Activated CD8-positive, alpha-beta memory T cell treated with anti-CD3 and anti-CD28 coated beads for 4 hours (primary cell): ENCODE results near the gene COBL.

Experiments
- DNase-seq, 2 donors: peaks; one replicate each; pipeline ENCODE4 v3.0.0-alpha.2; 2020; ENCODE audit warnings: low read depth in 2 of 2

Gene COBL

DNA sequence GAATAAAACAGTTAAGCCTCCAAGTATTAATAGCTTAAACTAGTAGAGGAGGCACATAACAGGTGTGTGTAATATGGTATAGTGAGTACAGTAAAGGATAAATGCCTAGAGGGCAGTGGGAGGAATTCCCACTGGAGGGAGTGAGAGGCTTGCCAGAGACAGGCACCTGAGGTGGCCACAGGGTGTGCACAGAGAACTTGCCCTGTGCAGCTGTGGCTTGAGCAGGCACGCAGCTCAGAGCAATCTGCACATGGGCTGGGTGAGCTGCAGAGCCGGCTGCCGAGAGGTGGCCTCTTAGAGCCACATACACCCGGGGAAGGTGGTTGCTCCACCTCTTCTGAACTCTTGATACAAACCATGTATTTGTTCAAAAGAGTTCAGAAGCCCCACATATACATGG, 237.1 kb downstream of the COBL start:
- DNase-seq: no peak

DNA sequence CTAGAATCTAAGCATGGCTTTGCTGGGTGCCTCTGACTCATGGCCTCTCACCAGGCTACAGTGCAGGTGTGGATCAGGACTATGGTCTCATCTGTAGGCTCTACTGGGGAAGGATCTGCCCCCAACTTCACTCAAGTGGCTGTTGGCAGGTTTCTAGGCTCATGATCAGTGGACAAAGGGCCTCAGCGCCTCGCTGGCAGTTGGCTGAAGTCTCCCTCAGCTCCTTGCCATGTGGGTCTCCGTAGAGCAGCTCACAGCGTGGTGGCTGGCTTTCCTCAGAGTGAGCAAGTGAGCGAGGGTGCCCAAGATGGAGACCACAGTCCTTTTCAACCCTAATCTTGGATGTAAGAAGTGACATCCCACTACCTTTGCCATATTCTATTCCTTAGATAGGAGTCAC, 238.0 kb downstream of the COBL start:
- no peak for DNase-seq

DNA sequence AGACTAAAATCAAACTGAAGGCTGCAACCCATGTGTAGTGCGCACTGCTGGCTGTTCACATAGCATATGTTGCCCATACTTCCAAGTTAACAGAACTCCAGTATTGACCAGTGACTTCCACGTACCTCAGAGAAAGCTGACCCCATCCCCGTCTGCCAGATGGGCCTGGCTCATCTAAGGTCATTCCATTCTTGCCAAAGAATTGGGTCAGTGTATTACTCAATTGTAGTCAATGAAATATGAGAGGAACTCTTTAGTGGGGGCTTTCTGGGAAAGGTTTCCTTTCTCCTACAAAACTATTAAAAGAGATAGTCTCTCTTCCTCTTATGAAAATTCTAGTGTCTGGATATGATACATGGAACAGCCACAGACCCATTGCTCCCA, 238.6 kb downstream of the COBL start:
- no peak for DNase-seq

DNA sequence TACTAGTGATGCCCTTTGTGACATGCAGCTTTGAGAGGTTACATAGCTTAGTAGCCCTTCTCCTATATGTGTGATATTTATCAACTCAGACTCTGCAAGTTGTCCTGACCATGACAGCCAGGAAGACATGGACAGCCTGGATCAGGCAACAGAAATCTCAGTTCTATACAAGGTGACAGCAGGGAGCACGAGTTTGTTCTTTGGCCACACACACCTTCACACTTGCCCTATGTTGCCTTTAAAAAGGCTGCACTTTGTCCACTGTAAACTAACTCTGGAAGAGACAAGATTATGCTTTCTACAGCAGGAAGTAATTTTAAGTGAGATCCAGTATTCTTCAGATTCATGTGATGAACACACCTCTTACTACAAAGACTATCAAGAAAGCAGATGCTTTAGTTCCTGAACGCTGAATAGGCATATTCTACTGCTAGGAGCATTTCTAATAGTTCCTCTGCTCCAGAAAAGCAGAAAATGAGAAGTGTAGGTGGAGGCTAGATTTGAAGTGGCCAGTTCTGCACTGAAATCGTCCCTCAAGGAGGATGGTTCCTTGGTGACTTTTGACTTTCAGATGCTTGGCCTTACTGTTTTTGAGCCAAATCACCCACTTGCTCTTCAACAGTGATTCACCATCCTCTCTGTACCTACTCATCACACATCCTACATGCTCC, 239.2 kb downstream of the COBL start:
- no peak for DNase-seq

DNA sequence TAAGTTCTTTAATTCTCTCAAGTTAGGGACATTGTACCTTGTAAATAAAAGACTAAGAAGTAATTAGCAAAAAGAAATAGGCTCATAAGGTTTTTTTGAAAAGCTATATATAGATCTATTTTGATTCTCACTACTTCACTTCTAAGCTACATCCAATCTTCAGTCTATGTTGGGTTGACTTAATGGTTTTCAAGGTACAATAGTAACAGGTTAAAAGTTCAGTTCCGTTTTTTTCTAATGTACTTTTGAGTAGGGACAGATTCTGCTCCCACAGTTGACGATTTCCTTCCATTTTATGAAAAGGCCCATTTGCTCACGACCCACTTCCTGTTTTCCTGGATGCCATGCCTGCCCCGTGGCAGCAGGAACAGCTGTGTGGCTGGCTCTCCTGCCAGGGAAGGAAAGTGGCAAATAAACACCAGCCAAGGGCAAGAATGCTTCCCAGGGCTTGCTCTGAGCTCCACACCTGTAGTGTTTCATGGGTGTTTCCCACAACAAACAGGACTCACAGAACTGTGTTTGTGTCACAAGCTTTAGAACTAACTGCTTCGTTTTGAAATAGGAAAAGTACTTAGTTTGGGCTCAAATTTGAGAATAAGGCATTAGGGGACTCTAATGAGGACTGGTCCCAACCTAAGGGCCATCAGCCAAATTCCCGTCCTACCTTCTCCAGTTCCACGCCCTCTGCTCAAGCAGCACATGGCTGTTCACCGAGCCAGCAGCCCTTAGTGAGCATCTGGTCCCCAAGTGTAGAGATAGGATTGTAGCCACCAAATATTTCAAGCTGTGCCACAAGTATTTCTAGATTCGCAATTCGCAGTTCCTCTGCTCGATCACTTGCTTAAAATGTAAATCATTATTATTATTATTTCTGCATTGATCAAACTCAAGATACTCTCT, 240.7 kb downstream of the COBL start:
- no peak for DNase-seq

DNA sequence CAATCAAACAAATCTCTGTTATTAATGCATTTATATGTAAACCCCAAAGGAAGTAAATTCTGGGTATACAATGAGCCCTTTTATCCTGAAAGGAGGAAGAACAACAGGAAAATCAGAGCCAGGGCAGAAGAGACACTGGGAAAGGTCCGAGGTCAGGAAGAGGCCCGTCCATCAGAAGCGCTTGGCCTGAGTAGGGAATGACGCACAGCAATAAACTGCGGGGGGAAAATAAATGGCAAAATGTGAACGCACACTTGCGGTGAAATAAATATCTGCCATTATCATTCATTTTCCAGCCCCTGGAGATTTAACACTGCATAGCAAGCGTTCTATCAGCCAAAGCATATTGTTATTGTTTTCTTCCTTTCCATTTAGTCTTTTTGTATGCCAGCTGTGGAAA, 243.4 kb downstream of the COBL start:
- no peak for DNase-seq

DNA sequence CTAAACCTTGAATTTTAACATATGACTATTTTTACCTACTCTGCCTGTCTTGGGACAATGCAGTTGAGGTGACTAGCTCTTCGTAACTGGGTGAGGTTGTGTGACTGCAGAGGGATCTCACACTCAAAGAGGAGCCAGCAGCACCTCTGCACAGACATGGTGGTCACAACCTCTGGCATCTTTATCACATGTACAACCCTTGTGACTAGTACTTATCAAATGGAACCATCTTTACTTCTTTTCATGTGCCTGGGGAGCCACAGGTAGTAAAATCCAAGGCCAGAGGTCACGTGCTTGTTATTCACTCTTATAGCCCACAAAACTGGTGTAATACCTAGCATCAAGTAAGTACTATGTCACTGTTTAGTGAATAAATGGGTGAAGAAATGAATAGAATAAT, 244.3 kb downstream of the COBL start:
- no peak for DNase-seq

DNA sequence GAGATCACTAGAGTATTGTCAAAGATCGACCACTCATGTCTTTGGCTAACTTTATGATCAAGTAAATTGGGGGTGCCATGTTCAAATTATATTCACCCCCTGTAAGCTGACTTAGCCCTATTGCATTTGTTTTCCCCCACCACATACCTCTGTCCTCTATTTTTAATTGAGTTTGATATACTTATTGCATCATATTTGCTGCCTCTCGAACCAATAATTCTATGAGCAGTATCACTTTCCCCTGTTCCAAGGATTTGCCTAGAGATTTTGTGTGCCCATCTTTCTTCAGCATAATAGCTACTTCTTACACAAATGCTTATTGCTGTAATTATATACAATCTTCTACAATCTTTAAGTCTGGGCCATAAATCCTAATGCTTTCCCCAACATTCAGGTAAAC, 245.2 kb downstream of the COBL start:
- DNase-seq: no peak

DNA sequence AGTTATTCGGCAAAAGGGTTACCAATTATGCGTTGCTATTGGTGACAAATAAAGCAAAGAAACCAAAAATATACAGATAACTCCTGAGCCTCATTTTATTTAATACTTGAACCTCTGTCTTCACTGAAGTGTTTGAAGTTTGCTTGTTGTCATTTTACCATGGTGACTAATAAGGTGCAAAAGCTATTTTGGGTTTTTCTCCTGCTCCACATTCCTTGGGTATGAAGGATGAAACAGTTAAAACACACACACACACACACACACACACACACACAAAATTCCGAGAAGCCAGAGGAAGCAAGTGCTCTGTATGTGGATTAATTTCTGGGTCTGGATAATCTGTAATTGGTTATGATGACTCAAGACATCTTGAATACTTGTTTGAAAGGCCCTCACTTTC, 246.5 kb downstream of the COBL start:
- DNase-seq: no peak

DNA sequence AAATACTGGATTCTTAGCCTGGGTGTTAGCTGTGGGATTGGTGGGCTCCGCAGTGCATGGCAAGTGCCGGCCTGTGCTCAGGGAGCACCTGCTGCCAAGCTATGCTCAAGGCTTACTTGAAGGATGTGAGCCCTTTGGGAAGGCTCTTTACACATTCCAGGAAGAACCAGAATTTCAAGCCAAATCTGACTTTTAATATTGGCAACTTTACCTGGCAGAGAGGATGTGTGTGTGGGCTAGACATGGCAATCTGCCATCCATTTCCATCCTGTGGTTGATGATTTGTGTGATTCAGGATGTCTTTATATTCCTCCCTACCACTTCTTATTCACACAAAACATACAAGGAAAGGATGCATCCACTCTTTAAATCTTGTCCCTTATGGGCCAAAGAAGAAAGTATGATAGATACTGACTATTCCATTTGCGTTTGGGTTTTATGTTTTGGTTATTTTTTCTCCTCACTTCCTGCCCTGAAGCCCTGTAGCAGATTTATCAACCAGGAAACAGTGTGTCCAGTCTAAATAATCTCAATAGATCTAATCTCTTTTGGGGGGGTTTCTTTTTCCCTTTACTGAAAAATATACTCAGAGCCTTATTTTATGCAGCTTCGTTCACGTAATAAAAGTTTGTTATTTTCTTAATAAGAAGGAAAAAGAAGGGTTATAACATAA, 247.1 kb downstream of the COBL start:
- no peak for DNase-seq

DNA sequence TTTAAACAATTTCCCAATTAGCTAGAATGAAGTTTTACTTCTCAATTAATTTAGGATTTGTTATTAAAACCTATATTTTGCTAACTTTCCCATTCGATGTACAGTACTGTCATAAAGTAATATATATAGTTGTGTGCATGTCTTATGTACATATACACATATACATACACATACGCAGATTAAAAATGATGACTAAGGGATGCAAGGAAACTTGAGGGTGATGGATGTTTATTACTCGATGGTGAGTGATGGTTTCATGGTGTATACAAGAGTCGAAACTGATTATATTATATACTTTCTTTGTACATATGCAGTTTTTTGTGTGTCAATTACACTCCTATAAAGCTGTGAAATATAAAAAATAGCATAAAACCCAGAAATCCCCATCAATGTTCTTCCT, 248.2 kb downstream of the COBL start:
- DNase-seq: no peak

DNA sequence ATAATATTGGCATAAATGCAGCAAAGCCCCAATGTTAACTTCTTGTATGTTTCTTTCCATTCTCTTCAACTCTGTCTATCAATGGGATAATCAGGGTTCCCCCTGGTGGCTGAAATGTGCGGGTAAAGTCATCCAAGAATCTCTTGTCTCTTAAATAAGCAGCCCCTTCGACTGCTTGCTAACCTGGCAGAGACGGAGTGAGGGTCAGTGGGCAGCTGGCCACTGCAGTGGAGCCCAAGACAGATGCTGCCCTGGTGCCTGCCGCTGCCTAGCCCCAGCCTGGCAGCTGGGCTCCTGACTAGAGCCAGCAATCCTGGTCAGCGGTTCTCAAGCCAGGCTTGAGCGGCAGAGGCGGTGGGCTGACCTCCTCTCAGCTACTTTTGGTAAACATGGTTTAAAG, 248.9 kb downstream of the COBL start:
- DNase-seq: peak in 1 of 2 donors; percentile 5

DNA sequence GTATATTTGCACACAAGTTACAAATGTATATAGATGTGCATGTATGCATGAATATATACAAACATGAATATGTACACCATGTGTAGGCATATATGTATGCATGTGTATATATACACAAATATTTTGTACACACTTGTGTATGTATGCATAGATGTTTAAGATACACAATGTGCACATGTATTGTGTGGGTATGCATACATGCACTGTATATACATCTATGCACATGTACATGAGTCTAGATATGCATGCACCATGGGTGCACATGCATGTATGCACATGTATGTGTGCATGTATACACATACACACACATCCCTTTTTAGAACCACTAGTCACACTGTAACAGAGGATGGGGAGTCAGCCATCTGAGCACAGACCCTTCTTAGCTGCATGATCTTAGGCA, 249.4 kb downstream of the COBL start:
- DNase-seq: no peak

DNA sequence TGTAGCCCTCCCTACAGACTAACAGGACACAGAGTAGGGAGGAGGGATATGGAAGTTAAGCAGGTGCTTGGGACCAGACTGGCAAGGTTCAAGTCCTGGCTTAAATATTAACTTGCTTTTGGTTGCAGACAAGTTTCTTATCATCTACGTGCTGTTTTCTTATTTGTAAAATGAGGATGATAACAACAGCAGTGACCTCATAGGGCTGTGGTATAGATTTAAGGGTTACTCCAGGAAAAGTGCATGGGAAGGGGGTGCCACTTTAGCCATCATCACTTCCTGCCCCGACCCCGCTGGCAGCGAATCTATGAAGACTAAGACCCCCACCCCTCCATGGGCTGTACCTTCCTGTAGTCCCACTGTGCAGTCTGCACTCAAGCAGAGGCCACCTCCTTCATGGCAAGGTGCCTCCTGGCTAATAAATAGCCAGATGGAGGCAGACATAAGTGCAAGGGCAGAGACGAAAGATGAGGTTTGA, 250.2 kb downstream of the COBL start:
- no peak for DNase-seq

DNA sequence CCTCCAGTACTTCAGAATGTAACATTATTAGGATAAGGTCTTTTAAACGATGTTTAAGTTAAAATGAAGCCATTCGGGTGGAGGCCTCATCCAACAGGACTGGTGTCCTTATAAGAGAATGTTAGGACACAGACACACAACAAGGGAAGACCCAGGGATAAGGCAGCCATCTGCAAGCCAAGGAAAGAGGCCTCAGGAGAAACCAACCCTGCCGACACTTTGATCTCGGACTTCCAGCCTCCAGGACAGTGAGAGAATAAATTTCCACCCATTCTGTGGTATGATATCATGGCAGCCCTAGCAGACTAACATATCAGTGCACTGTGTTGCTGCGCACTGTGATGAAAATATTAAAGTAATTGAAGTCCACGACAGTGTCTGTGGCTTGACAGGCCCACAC, 250.8 kb downstream of the COBL start:
- DNase-seq: no peak

DNA sequence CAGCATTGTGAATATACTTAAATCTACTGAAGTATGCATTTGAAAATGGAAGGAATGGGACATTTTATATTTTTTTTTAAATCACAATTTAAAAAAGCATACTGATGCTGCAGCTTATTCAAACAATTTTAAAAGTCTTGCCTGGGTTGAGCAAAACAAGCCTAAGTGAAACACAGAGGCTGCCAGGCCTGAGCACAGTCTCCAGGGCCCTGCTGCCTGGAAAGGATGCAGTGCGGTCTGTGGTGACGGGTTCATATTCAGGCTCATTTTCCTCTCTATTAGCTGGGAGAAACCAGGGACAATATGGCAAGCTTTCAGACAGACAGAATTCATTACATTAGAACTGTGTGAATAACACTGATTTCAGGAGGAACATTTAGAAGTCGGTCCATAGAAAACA, 251.9 kb downstream of the COBL start:
- DNase-seq: no peak

DNA sequence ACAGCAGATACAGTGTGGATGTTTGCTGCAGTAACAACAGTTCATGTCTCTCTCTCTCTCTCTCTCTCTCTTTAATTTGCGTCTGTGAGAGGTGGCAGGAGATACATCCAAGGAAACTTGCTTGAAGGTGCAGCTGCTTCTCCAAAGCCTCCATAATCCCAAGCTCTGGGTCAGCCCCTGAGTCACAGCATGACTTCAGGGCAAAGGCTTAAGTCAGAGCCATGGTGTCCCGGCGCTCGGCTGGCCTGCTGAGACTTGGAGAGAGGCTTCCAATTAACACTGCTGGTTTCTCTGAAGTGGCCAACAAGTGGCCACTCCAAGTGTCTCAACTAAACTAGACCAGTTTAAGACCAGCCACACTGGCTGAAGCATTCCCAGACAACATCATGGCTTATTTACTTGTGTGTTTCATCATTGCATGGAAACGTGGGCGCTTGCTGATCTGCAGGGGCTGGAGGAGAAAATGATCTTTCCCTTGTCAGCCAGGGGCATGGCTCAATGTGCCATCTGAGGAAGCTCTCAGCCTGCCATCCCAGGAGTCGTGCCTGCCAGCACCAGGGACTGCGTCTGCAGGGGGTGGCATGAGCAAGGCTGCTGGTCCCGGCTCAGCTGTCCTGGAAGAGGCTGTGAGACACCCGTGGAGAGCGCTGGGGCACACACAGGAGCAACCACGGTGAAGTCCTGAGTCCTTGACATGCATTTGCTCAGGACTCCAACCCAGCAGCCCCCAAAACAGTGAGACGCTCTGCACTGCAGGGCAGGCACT, 254.2 kb downstream of the COBL start:
- no peak for DNase-seq

DNA sequence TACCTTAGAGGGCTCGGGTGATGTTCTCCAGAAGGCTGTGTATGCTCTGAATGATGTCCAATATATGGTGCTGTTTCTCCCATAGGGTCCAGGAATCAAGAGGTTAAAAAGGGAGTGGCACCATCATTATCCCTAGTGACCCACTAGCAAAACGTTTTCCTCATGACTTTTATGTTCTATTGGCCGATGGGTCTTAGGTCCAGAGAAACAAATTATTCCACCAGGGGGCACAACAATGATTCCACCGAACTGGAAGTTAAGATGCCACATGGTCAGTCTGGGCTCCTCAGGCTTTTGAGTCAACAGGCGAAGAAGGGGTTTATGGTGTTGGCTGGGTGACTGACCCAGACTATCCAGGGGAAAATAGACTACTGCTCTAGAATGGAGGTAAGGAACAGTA, 256.1 kb downstream of the COBL start:
- DNase-seq: no peak

DNA sequence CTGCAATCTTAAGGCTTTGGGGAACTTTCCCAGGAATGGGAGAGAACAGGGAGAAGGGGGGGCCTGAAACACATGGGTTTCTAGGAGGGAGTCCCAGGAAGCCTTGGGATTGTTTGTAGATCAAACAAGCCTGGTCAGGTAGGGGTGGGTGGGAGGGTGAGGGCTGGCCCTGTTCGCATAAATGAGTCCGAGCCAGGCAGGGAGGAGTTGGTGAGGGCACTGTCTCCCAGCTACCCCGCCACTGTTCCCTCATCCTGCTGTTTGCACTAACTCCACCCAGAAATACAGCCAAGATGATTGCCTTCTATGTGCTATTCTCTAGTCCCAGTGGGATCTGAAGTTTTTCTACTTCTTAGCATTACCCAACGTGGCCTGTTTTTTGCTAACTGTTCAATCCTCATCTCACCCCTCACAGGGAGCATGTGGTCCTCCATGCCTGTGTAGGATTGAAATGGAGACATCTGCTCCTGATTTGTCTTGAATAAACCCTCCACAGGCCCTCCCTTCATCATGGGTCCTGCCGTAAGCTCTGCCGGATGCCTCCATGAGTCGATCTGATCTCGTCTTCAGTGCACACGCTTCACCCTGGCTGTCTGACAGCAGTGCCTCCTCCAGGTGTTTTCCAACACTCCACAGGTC, 257.0 kb downstream of the COBL start:
- DNase-seq: no peak

DNA sequence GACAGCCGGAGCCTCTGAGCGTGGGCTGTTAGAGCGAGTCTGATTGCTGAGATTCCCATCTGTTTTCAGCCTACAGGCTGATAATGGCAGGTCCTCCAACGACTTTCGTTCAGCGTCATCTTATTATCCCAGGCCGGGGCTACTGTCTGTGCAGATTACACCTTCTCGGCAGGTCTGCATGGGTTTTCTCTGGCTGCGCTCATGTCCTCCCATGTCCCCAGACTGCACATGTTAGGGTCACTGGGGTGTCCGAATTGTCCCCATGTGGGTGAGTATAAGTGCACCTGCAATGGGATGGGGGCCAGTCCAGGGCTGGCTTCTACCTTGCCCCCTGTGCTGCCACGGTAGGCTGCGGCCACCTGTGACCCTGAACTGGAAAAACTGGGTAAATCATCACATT, 257.8 kb downstream of the COBL start:
- DNase-seq: no peak

DNA sequence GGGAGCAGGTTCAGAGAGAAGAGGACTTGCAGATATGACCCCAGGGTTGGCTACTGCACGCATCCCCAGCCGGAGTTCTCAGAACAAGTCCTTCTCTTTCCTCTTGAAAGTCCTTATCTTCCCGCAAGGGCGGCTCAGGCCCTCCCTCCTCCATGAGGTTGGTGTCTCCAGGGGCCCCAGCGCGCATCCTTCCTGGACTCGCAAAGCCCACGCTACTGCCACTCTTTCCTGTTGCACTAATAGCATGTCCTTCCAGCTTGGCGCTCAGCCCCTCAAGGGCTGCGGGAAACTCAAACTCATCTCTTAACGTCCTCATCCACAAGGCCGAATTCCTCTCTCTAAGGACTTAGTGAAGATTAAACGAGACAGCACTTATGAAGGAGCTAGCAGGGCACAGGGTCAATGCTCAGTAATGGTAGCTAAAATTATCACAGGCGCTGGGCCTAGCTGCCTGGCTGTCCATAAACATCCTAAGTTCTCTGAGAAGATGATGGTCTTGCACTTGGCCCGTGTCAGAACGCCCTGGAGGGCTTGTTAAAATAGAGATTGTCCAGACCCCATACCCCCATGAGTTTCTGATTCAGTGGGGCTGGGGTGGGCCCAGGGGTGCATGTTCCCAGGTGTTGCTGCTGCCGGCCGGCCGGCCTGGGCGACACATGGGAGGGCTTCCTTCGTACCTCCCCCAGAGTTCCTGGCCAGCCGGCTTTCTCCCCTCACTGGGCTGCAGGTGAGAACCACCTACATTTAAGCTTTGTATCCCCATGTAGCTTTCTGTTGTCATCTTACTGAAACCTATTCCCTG, 261.4 kb downstream of the COBL start:
- DNase-seq: no peak
